MCF 10A (cell line): ENCODE measurements around the gene PSMF1. TPM values are rescaled to one million over a fixed set of nuclear protein-coding genes. Genes with fewer than 3 reads are reported as not detected.

Experiments
- BruUV-seq: library from RNA; stranded (reverse); fragments of 400-500 nt; replicated peaks from 2 replicates; lab custom pipeline; 2021; lab: Mats Ljungman, UMichigan
- CTCF ChIA-PET: fragments of 300-600 bp; sonication (Branson Sonifier 250); formaldehyde crosslinking; extraction: SDS; loops from one replicate; lab custom pipeline; 2021; ENCODE audit warnings: antibody characterized with exemption, inconsistent platforms; lab: Yijun Ruan, JAX
- POLR2A ChIA-PET: fragments of 300-600, 350-650 bp; sonication (Branson Sonifier 250); formaldehyde crosslinking; extraction: SDS; loops from one replicate; lab custom pipeline; 2020; ENCODE audit warnings: antibody characterized with exemption, inconsistent platforms; lab: Yijun Ruan, JAX
- DNase-seq: peaks from one replicate; pipeline ENCODE4 v3.0.0-alpha.2; 2018; ENCODE audit not compliant: unreplicated experiment
- H3K27ac Mint-ChIP-seq: one replicate; pipeline ENCODE4 v1.8.0; 2022; ENCODE audit warnings: mild to moderate bottlenecking, low read depth, mixed read lengths; ENCODE audit not compliant: unreplicated experiment
- H3K27me3 Mint-ChIP-seq: one replicate; pipeline ENCODE4 v1.8.0; 2022; ENCODE audit warnings: mixed read lengths; ENCODE audit not compliant: insufficient read depth, unreplicated experiment
- H3K36me3 Mint-ChIP-seq: one replicate; pipeline ENCODE4 v1.8.0; 2022; ENCODE audit warnings: mild to moderate bottlenecking, moderate library complexity, mixed read lengths; ENCODE audit not compliant: insufficient read depth, unreplicated experiment
- H3K4me1 Mint-ChIP-seq: one replicate; pipeline ENCODE4 v1.8.0; 2022; ENCODE audit warnings: mixed read lengths; ENCODE audit not compliant: insufficient read depth, unreplicated experiment
- H3K4me3 Mint-ChIP-seq: one replicate; pipeline ENCODE4 v1.8.0; 2022; ENCODE audit warnings: mild to moderate bottlenecking, moderate library complexity, mixed read lengths; ENCODE audit not compliant: unreplicated experiment
- H3K9me3 Mint-ChIP-seq: one replicate; pipeline ENCODE4 v1.8.0; 2022; ENCODE audit warnings: mixed read lengths; ENCODE audit not compliant: unreplicated experiment
- intact Hi-C: fragments of 100-400 bp; cut with micrococcal nuclease; formaldehyde crosslinking; loops from 2 replicates; pipeline ENCODE4 v1.14.1; 2022
- total RNA-seq: library from RNA; stranded (reverse); gene quantifications from 2 replicates; pipeline ENCODE4 v1.2.3, GENCODE V29; 2022
- TF ChIP-seq, protein P1 (sequence below): fragments of 200-600 bp; IDR thresholded peaks from one replicate; pipeline ENCODE4 v1.8.0; 2022; ENCODE audit warnings: antibody characterized with exemption, mild to moderate bottlenecking; ENCODE audit not compliant: unreplicated experiment

Gene PSMF1
- total RNA-seq, 1 experiment from 2014 or later: 207 TPM

GRCh38 chr20:1124421-1124820 lies 6.0 kb downstream of the PSMF1 start:
- Mint-ChIP-seq H3K27ac (no peak overlapping the region), H3K36me3 (peaks cover 50% of the 10 kb centered on the region), H3K9me3 (no peaks in the 10 kb centered on the region), H3K4me3 (no peak overlapping the region), H3K27me3 (no peaks in the 10 kb centered on the region), H3K4me1 (peaks cover 36% of the 10 kb centered on the region)
- no peak for DNase-seq
- POLR2A ChIA-PET: interaction anchor here (1.2 kb wide), 1 partner anchor 85 kb away, joined by 4 read pairs; no protein-coding TSS in a partner anchor
- TF ChIP-seq, protein P1, sequence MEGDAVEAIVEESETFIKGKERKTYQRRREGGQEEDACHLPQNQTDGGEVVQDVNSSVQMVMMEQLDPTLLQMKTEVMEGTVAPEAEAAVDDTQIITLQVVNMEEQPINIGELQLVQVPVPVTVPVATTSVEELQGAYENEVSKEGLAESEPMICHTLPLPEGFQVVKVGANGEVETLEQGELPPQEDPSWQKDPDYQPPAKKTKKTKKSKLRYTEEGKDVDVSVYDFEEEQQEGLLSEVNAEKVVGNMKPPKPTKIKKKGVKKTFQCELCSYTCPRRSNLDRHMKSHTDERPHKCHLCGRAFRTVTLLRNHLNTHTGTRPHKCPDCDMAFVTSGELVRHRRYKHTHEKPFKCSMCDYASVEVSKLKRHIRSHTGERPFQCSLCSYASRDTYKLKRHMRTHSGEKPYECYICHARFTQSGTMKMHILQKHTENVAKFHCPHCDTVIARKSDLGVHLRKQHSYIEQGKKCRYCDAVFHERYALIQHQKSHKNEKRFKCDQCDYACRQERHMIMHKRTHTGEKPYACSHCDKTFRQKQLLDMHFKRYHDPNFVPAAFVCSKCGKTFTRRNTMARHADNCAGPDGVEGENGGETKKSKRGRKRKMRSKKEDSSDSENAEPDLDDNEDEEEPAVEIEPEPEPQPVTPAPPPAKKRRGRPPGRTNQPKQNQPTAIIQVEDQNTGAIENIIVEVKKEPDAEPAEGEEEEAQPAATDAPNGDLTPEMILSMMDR: no peak
- intact Hi-C loops: no loop called here
- CTCF ChIA-PET: interaction anchor here (0.6 to 2.3 kb wide), 6 partner anchors 13 to 457 kb away, joined by 3 to 9 read pairs (median 3); no protein-coding TSS in a partner anchor
- BruUV-seq: no TSS peak

GRCh38 chr20:1125277-1125676 lies 6.9 kb downstream of the PSMF1 start:
- Mint-ChIP-seq H3K9me3 (no peaks in the 10 kb centered on the region), H3K4me3 (no peak overlapping the region), H3K27me3 (no peaks in the 10 kb centered on the region), H3K27ac (no peak overlapping the region), H3K36me3 (peaks cover 52% of the 10 kb centered on the region), H3K4me1 (peaks cover 27% of the 10 kb centered on the region)
- POLR2A ChIA-PET: interaction anchor here (0.6 to 1.2 kb wide), 3 partner anchors 84 to 364 kb away, joined by 3 to 4 read pairs (median 3); no protein-coding TSS in a partner anchor
- intact Hi-C loops: no loop called here
- BruUV-seq: no TSS peak
- TF ChIP-seq, protein P1: no peak
- no peak for DNase-seq
- CTCF ChIA-PET: interaction anchor here (0.6 to 2.3 kb wide), 7 partner anchors 10 to 108 kb away, joined by 3 to 9 read pairs (median 3); no protein-coding TSS in a partner anchor

DNA sequence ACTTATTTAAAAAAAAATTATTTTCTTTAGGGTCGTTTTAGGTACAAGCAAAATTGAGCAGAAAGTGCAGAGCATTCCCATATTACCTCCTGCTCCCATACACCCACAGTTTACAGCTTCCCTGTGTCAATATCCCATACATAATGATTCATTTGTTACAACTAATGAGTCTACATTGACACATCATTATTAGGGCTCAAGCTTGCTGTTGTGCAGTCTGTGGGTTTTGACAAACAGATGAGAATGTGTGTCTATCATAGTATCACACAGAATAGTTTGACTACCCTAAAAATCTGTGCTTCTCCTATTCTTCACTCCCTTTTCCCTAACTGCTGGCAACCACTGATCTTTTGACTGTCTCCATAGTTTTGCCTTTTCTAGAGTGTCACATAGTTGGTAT lies 9.4 kb downstream of the PSMF1 start:
- Mint-ChIP-seq H3K27ac (no peak overlapping the region), H3K36me3 (peaks cover 78% of the 10 kb centered on the region), H3K4me1 (peaks cover 4% of the 10 kb centered on the region), H3K4me3 (no peak overlapping the region), H3K9me3 (no peaks in the 10 kb centered on the region), H3K27me3 (no peaks in the 10 kb centered on the region)
- TF ChIP-seq, protein P1: no peak
- no peak for DNase-seq
- BruUV-seq: no TSS peak
- CTCF ChIA-PET: interaction anchor here (1.6 kb wide), 1 partner anchor 19 kb away, joined by 6 read pairs; no protein-coding TSS in a partner anchor
- POLR2A ChIA-PET: interaction anchor here (0.6 to 1.1 kb wide), 2 partner anchors 52 to 82 kb away, joined by 3 to 4 read pairs; no protein-coding TSS in a partner anchor
- intact Hi-C loops: no loop called here

DNA sequence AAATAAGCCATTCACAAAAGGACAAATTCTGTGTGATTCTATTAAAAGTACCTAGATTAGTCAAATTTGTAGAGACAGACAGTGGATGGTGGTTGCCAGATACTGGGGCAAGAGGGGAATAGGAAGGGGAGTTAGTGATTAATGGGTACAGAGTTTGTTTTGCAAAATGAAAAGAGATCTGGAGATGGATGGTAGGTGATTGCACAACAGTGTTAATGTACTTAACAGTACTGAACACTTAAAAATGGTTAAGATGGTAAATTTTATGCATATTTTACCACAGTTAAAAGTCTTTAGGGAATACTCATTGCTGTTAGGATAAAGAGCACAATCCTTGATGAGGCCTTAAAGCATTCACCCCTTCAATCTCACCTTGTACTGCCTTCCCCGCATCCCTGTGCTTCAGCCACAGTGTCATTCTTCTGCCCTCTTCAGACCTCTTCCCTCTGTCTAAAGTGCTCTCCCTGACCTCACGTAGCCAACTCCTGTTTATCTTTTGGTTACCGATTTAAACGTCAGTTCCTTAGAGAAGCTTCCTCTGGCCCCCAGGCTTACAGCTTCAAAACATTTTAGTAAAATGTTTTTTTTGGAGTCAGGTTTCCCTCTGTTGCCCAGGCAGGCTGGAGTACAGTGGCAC lies 11.8 kb downstream of the PSMF1 start:
- peak overlapping the region; percentile 13 for H3K27ac Mint-ChIP-seq
- TF ChIP-seq, protein P1: no peak

More for the DNA sequence above, 11.8 kb downstream of the PSMF1 start:
- DNase-seq: no peak
- POLR2A ChIA-PET: no interaction called here
- Mint-ChIP-seq H3K4me1 (no peaks in the 10 kb centered on the region), H3K4me3 (no peak overlapping the region), H3K36me3 (peaks cover 79% of the 10 kb centered on the region), H3K27me3 (no peaks in the 10 kb centered on the region), H3K9me3 (no peaks in the 10 kb centered on the region)
- intact Hi-C loops: no loop called here
- CTCF ChIA-PET: interaction anchor here (0.6 kb wide), 1 partner anchor 11 kb away, joined by 3 read pairs; no protein-coding TSS in a partner anchor
- BruUV-seq: no TSS peak
